Cardiac fibroblast (primary cell): ENCODE results near the gene SPPL3.

Experiments
- DNase-seq, 2 donors: peaks; one replicate each; pipeline versions ENCODE4 v3.0.0 to v3.0.0-alpha.2; 2010; ENCODE audit warnings: low read depth in 2 of 2
- H3K4me3 ChIP-seq, 2 donors: replicated peaks in 1 of 2; 1 replicate in 1 of 2; 2 replicates in 1 of 2; pipeline ENCODE4 v1.5.1; 2011; ENCODE audit warnings: low read depth in 2 of 2, low read length in 2 of 2, mild to moderate bottlenecking in 2 of 2, moderate library complexity in 1 of 2
- CTCF ChIP-seq: IDR thresholded peaks from one replicate; pipeline ENCODE4 v1.5.1; 2011; ENCODE audit warnings: low read depth, mild to moderate bottlenecking, low read length, inconsistent platforms

SPPL3 gene

DNA sequence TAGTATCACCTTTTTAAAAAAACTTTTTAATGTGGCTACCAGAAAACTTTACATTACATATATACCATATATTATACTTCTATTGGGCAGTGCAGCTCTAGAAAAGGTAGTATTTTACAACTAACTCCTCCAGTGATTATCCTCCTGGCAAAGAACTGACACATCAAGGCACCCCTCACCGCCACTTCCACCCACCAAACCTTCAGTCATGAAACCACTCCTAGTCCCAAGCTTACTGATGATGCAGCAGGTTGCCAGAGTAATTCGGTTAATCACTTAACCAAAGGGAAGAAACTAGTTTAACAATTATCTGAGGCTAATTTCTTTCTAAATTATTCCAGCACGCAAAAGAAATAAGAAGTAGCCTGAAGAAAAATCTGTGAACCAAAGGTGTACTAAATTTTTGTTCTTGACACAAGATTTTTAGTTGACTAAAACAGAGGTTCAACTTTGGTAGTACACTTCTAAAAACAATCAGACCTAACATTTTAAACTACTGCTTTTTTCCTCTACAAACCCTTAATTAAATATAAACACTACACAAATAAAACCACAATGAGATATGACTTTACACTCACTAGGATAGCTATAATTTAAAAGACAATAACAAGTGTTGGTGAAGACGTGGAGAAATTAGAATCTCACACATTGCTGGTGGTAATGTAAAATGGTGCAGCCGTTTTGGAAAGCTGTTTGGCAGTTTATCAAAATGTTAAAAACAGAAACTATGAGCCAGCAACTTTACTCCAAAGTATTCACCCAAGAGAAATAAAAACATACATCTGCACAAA, 16.7 kb downstream of the SPPL3 start:
- no peak for TF ChIP-seq CTCF
- no peak overlapping the region for H3K4me3 ChIP-seq
- DNase-seq: no peak

GRCh38 chr12:120886199-120887018, 17.7 kb downstream of the SPPL3 start:
- H3K4me3 ChIP-seq: no peak overlapping the region
- no peak for TF ChIP-seq CTCF
- no peak for DNase-seq

GRCh38 chr12:120885521-120885920, 18.6 kb downstream of the SPPL3 start:
- TF ChIP-seq CTCF: no peak
- H3K4me3 ChIP-seq: no peak overlapping the region
- no peak for DNase-seq

GRCh38 chr12:120884644-120885043, 19.5 kb downstream of the SPPL3 start:
- no peak for DNase-seq
- H3K4me3 ChIP-seq: no peak overlapping the region
- TF ChIP-seq CTCF: no peak

DNA sequence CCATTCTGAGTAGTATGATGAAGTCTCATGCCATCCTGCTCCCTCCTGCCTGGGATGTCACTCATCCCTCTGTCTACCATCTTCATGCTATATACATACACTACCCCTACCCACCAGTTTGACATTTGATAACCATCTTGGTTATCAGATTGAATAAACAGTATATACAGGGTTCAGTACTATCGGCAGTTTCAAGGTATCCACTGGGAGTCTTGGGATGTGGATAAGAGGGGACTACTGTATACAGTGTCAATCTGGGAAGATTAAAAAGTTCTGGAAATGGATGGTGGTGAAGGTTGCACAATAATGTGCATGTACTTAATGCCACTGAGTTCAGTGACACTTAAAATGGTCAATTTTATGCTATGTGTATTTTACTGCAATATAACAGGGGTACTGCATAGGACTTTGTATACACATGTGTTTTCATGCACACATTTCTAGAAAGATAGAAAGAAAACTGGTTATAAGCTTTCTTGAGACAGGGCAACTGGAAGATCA, 22.1 kb downstream of the SPPL3 start:
- no peak for DNase-seq
- TF ChIP-seq CTCF: no peak
- no peak overlapping the region for H3K4me3 ChIP-seq

DNA sequence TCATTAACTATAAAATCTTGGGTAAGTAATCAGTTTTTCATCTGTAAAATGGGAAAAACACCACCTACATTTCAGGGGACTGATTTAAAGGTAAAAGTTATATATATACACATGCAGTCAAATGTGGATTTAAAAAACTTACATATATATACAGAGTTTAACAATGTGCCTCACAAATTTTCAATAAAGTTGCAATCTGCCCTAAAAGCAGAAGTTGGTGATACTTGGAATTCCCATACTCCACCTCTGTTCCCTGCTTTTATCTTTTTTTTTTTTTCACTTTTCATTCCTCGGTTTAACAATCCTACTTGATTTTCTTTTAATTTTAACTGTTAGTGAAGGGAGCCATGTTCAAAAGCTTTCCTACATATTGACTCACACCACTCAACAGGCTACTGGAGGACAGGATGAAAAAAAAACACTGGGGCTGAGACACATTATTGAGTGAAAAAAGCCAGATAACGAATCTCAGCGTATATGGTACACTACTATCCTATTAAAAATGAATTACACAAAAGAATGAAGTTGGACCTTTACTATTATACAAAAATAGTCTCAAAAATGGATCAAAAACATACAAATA, 24.3 kb downstream of the SPPL3 start:
- no peak for TF ChIP-seq CTCF
- DNase-seq: no peak
- no peak overlapping the region for H3K4me3 ChIP-seq
